ENCODE data around the gene NFIL3. TPM values are rescaled to one million over a fixed set of nuclear protein-coding genes. Genes with fewer than 3 reads are reported as not detected.
A peak's percentile ranks its signal among the peaks of the same experiment; 100 is the strongest.

The NFIL3 gene, protein sequence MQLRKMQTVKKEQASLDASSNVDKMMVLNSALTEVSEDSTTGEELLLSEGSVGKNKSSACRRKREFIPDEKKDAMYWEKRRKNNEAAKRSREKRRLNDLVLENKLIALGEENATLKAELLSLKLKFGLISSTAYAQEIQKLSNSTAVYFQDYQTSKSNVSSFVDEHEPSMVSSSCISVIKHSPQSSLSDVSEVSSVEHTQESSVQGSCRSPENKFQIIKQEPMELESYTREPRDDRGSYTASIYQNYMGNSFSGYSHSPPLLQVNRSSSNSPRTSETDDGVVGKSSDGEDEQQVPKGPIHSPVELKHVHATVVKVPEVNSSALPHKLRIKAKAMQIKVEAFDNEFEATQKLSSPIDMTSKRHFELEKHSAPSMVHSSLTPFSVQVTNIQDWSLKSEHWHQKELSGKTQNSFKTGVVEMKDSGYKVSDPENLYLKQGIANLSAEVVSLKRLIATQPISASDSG
- total RNA-seq (2012; rRNA removed) (27.6 and 29.4 TPM in 2 replicates), polyA plus RNA-seq (2012; rRNA removed) (20.8 and 27.7 TPM in 2 replicates), Bru-seq, nascent RNA (percentile 96 among the genes with signal in this experiment), BruChase-seq, experiment 1, labeled RNA remaining after a 6-hour chase (percentile 67 among the genes with signal in this experiment), BruChase-seq, experiment 2, labeled RNA remaining after a 2-hour chase (percentile 72 among the genes with signal in this experiment)
- polyA plus RNA-seq (2012; cell fraction: cytosol; rRNA removed) = 11.9 and 12.8 TPM in 2 replicates
- polyA plus RNA-seq (2012; cell fraction: nucleus; rRNA removed; ENCODE audit: low replicate concordance) = 6.6 and 66.1 TPM in 2 replicates
- long read RNA-seq, transcript NFIL3-201 (2 exons, 2,085 nt) = major isoform, 82 of 95 reads
- long read RNA-seq, partial matches to known transcripts = 9 of 95 reads
- long read RNA-seq, other reads (novel, unspliced or antisense) = 4 of 95 reads

DNA sequence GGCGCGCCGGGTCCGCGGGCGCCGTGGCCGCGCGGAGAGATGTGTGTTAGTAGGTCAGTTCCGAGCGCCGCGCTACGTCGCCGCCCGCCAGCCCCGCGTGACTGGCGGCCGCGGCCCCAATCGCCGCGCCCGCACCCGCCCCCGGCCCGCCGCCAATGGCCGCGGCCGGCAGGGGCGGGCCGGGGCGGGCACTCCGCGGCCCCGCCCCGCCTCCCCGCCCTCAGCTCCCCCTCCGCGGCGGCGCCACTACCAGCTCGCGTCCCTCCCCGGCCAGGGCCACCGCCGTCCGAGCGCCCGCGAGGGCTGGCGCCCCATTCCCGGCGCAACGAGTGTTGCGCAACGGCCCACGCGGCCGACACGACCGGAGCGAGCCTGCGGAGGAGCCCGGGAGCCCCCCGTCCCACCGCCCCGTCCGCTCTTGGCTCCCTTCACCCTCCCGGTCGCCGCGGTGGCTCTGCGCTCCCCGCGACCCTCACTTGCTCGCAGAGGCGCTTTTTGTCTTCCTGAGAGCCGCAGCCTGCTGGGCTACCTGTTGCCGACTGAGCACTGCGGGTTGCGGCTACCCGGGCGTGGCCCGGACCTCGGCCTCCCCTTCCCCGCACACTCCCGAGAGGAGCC lies at the start of gene NFIL3:
TSS of gene NFIL3 (minus strand) at position 48 of the 618 bp plus-strand sequence. CDS start 13,098 bp downstream, outside the sequence.
- peak within 1 kb of the TSS; percentile 95 for H2BK5ac ChIP-seq (ENCODE audit: low read depth, low read length, poor library complexity, severe bottlenecking)
- H4K91ac ChIP-seq (ENCODE audit: insufficient read depth, low read depth, low read length) = peak within 1 kb of the TSS; percentile 80
- peak; percentile 78 for DNase-seq
- peak within 1 kb of the TSS; percentile 68; the same call in 2 of the 3 replicates for H2BK15ac ChIP-seq (ENCODE audit: low read depth, low read length)
- BruUV-seq (replicated peaks) = no TSS peak
- H3K23ac ChIP-seq (ENCODE audit: low read depth, low read length) = peak within 1 kb of the TSS; percentile 98
- in situ Hi-C loops (cut with MboI; ENCODE audit: low sequenced_read_pairs) = no loop called here
- H3K36me3 ChIP-seq (ENCODE audit: control insufficient read depth, insufficient read depth, low read length) = no peaks in the 10 kb centered on the region
- peak within 1 kb of the TSS; percentile 86 for H2AFZ ChIP-seq (replicated peaks; ENCODE audit: low read length, poor library complexity)
- POLR2A ChIA-PET (ENCODE audit: unreplicated experiment) = interaction anchor here (0.5 to 0.7 kb wide), 5 partner anchors 12 to 346 kb away, joined by 3 to 7 read pairs (median 6); no protein-coding TSS in a partner anchor
- 0% methylated on average over 20 of the region's 92 CpGs; no CpG with 5 or more reads in 1 of the 2 experiments for WGBS, 2 experiments (ENCODE audit: extremely low coverage in 2 of 2, insufficient read length in 1 of 2)
- H3K4ac ChIP-seq (ENCODE audit: low read depth, low read length) = peak within 1 kb of the TSS; percentile 90
- H3K27me3 ChIP-seq (ENCODE audit: control insufficient read depth, insufficient read depth, low read length) = no peaks in the 10 kb centered on the region
- peak within 1 kb of the TSS; percentile 81 for H2AK9ac ChIP-seq (replicated peaks; ENCODE audit: low read depth, low read length, poor library complexity)
- peak within 1 kb of the TSS; percentile 89 for H3K9ac ChIP-seq (ENCODE audit: low read depth, low read length)
- dilution Hi-C loops (cut with HindIII; ENCODE audit: low sequenced_read_pairs, unreplicated experiment) = no loop called here
- H3K4me3 ChIP-seq (ENCODE audit: insufficient read depth, low read depth, low read length) = peak within 1 kb of the TSS; percentile 87
- H3K18ac ChIP-seq (ENCODE audit: low read depth, low read length) = peak within 1 kb of the TSS; percentile 43
- H2BK120ac ChIP-seq (ENCODE audit: low read depth, low read length) = peak within 1 kb of the TSS; percentile 86
- H3K56ac ChIP-seq (ENCODE audit: extremely low read depth, insufficient read depth, low read length) = peak within 1 kb of the TSS; percentile 92
- H3K79me1 ChIP-seq (ENCODE audit: low read depth in 1 of 2, low read length in 2 of 2) = peaks cover 4 to 23% of the 10 kb centered on the region in 2 experiments; a peak in 2 of 4 replicates
- CTCF ChIA-PET = interaction anchor here (1.0 to 1.2 kb wide), 3 partner anchors 10 to 334 kb away, joined by 3 to 5 read pairs (median 3); no protein-coding TSS in a partner anchor
- peak within 1 kb of the TSS; percentile 80 for H3K14ac ChIP-seq (replicated peaks; ENCODE audit: low read depth, low read length)
- peak within 1 kb of the TSS; percentile 93 for H3K4me2 ChIP-seq (ENCODE audit: low read depth, low read length)
- H2AK5ac ChIP-seq (ENCODE audit: low read depth, low read length) = peak within 1 kb of the TSS; percentile 78
- H3K9me1 ChIP-seq (ENCODE audit: insufficient read depth, low read length) = peaks cover 2% of the 10 kb centered on the region; the same call in 1 of the 2 replicates
- H4K5ac ChIP-seq (ENCODE audit: low read depth, low read length) = peak within 1 kb of the TSS; percentile 44
- intact Hi-C loops (cut with micrococcal nuclease) = loop anchor here (1.0 to 5.0 kb wide), 5 partner anchors 63 to 509 kb away; partner anchors contain the start of gene AUH
- H4K20me1 ChIP-seq (ENCODE audit: insufficient read depth, low read length) = peaks cover 17% of the 10 kb centered on the region
- H3K4me1 ChIP-seq (ENCODE audit: control insufficient read depth, insufficient read depth, low read length) = peaks cover 13% of the 10 kb centered on the region
- no peaks in the 10 kb centered on the region for H3K9me3 ChIP-seq (ENCODE audit: control insufficient read depth, insufficient read depth, low read length)
- peak within 1 kb of the TSS; percentile 93 for H3K27ac ChIP-seq (ENCODE audit: insufficient read depth, low read length)
- peak within 1 kb of the TSS; percentile 35 for H2BK20ac ChIP-seq (ENCODE audit: low read depth, low read length)
- peak; percentile 81 for ATAC-seq (ENCODE audit: low read depth)
- peak within 1 kb of the TSS; percentile 33 to 80 for H4K8ac ChIP-seq (ENCODE audit: low read depth in 2 of 2, low read length in 2 of 2)
- TF ChIP-seq RAD21 (IDR thresholded peaks at IDR 0.05; ENCODE audit: low read length) (no peak), FOS (IDR thresholded peaks at IDR 0.05; ENCODE audit: low read depth, low read length) (no peak), MAFK (IDR thresholded peaks at IDR 0.05; ENCODE audit: low read depth, low read length) (no peak), SMC3 (IDR thresholded peaks at IDR 0.05; ENCODE audit: low read depth, low read length) (no peak), NFE2L2 (IDR thresholded peaks at IDR 0.05; ENCODE audit: low read depth, low read length) (no peak), CEBPB (IDR thresholded peaks at IDR 0.05; ENCODE audit: low read depth, low read length) (peak; percentile 99), RCOR1 (IDR thresholded peaks at IDR 0.05; ENCODE audit: insufficient replicate concordance, low read length) (no peak), POLR2A (IDR thresholded peaks at IDR 0.05; ENCODE audit: low read depth, low read length) (peak; percentile 90), MAZ (IDR thresholded peaks at IDR 0.05; ENCODE audit: borderline replicate concordance, low read depth, low read length) (peak; percentile 80)
- TF ChIP-seq, protein P1, sequence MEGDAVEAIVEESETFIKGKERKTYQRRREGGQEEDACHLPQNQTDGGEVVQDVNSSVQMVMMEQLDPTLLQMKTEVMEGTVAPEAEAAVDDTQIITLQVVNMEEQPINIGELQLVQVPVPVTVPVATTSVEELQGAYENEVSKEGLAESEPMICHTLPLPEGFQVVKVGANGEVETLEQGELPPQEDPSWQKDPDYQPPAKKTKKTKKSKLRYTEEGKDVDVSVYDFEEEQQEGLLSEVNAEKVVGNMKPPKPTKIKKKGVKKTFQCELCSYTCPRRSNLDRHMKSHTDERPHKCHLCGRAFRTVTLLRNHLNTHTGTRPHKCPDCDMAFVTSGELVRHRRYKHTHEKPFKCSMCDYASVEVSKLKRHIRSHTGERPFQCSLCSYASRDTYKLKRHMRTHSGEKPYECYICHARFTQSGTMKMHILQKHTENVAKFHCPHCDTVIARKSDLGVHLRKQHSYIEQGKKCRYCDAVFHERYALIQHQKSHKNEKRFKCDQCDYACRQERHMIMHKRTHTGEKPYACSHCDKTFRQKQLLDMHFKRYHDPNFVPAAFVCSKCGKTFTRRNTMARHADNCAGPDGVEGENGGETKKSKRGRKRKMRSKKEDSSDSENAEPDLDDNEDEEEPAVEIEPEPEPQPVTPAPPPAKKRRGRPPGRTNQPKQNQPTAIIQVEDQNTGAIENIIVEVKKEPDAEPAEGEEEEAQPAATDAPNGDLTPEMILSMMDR (conservative IDR thresholded peaks at IDR 0.05; ENCODE audit: low read depth, low read length) = no peak
- TF ChIP-seq, protein P2, sequence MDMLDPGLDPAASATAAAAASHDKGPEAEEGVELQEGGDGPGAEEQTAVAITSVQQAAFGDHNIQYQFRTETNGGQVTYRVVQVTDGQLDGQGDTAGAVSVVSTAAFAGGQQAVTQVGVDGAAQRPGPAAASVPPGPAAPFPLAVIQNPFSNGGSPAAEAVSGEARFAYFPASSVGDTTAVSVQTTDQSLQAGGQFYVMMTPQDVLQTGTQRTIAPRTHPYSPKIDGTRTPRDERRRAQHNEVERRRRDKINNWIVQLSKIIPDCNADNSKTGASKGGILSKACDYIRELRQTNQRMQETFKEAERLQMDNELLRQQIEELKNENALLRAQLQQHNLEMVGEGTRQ (IDR thresholded peaks at IDR 0.05; ENCODE audit: low read depth, low read length) = peak; percentile 39; the same call in 1 of the 2 replicates
